Neural cell (in vitro differentiated cells): ENCODE results near the gene UQCR11.

Experiments
- EZH2 ChIP-seq: fragments of 200-600, 300-800 bp; shearing (Covaris generic), sonication (generic); IDR thresholded peaks from 2 replicates; pipeline ENCODE4 v1.6.1; 2014; ENCODE audit warnings: antibody characterized with exemption, low read length, borderline replicate concordance, mild to moderate bottlenecking; ENCODE audit not compliant: insufficient read depth, poor library complexity, severe bottlenecking
- POLR2AphosphoS5 ChIP-seq: IDR thresholded peaks from 2 replicates; pipeline ENCODE4 v1.6.1; 2012
- TF ChIP-seq, protein P1 (sequence below): fragments of 450-650 bp; IDR thresholded peaks from 2 replicates; pipeline ENCODE4 v1.5.1; 2014; ENCODE audit warnings: antibody characterized with exemption, mild to moderate bottlenecking, moderate library complexity; ENCODE audit not compliant: poor library complexity, severe bottlenecking

DNA sequence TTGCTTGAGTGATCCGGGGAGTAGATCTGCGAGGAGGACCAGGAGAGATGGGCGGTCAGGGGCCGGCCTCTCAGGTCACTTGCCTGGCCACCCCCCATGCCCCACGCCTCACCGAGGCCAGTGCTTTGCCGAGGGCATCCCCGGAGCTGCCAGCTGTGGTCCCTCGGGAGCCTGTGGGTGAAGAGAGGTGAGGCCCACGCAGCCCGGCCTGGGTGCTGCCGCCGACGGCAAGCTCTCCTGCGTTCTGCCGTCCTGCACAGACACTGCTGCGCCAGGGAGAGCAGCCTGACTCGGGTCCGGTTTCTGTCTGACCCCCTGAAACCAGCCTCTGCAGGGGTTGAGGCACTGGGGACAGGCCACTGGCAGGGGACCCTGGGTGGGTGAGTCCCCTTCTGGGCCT lies 15.8 kb upstream of the UQCR11 start:
- TF ChIP-seq, protein P1, sequence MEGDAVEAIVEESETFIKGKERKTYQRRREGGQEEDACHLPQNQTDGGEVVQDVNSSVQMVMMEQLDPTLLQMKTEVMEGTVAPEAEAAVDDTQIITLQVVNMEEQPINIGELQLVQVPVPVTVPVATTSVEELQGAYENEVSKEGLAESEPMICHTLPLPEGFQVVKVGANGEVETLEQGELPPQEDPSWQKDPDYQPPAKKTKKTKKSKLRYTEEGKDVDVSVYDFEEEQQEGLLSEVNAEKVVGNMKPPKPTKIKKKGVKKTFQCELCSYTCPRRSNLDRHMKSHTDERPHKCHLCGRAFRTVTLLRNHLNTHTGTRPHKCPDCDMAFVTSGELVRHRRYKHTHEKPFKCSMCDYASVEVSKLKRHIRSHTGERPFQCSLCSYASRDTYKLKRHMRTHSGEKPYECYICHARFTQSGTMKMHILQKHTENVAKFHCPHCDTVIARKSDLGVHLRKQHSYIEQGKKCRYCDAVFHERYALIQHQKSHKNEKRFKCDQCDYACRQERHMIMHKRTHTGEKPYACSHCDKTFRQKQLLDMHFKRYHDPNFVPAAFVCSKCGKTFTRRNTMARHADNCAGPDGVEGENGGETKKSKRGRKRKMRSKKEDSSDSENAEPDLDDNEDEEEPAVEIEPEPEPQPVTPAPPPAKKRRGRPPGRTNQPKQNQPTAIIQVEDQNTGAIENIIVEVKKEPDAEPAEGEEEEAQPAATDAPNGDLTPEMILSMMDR: no peak
- TF ChIP-seq POLR2AphosphoS5: no peak
- no peak for TF ChIP-seq EZH2
